H54 (cell line): ENCODE data around the gene CA9.

ENCODE experiments used
- DNase-seq: peaks from one replicate; pipeline ENCODE4 v3.0.0; 2011; ENCODE audit warnings: low spot score, mixed read lengths; ENCODE audit not compliant: insufficient read length
- FAIRE-seq: peaks from 3 replicates; lab custom pipeline; 2011; peaks lifted over from hg19 to GRCh38; lab: Jason Lieb, UNC
- POLR2A ChIP-seq: IDR thresholded peaks from 2 replicates; pipeline ENCODE4 v1.6.1; 2011; ENCODE audit warnings: low read depth, mild to moderate bottlenecking, low read length

CA9 gene

GRCh38 chr9:35679091-35679490 is 5.4 kb downstream of the CA9 start:
- no peak for FAIRE-seq
- TF ChIP-seq POLR2A, result no peak
- DNase-seq, result no peak

- TF ChIP-seq POLR2A, result no peak
- no peak for DNase-seq
- no peak for FAIRE-seq
Observed at GRCh38 chr9:35679766-35680330, 6.1 kb downstream of the CA9 start.

- DNase-seq (no peak), FAIRE-seq (no peak)
- TF ChIP-seq POLR2A, result no peak
Observed at GRCh38 chr9:35680331-35681105, 6.8 kb downstream of the CA9 start.

- FAIRE-seq, result no peak
- no peak for TF ChIP-seq POLR2A
- DNase-seq, result no peak
Observed at GRCh38 chr9:35681341-35682002, 7.7 kb downstream of the CA9 start.

- DNase-seq (no peak), FAIRE-seq (no peak)
- TF ChIP-seq POLR2A, result no peak
Observed at GRCh38 chr9:35682051-35682450, 8.3 kb downstream of the CA9 start.

- FAIRE-seq (no peak), DNase-seq (no peak)
- TF ChIP-seq POLR2A, result no peak
Observed at GRCh38 chr9:35682520-35683315, 9.0 kb downstream of the CA9 start.

- DNase-seq (no peak), FAIRE-seq (no peak)
- no peak for TF ChIP-seq POLR2A
Observed at GRCh38 chr9:35683323-35683722, 9.6 kb downstream of the CA9 start.

GRCh38 chr9:35684921-35685320 is 11.2 kb downstream of the CA9 start:
- FAIRE-seq, result no peak
- TF ChIP-seq POLR2A, result no peak
- no peak for DNase-seq

GRCh38 chr9:35685506-35685905 is 11.8 kb downstream of the CA9 start:
- FAIRE-seq (no peak), DNase-seq (no peak)
- no peak for TF ChIP-seq POLR2A

GRCh38 chr9:35686222-35687203 is 12.8 kb downstream of the CA9 start:
- FAIRE-seq (no peak), DNase-seq (no peak)
- TF ChIP-seq POLR2A, result no peak

- TF ChIP-seq POLR2A, result no peak
- FAIRE-seq (no peak), DNase-seq (no peak)
Observed at GRCh38 chr9:35687306-35687705, 13.6 kb downstream of the CA9 start.

- DNase-seq (no peak), FAIRE-seq (no peak)
- no peak for TF ChIP-seq POLR2A
Observed at GRCh38 chr9:35687972-35688557, 14.3 kb downstream of the CA9 start.
